Measurements from ENCODE around the gene EHD4.

EHD4 gene

GRCh38 chr15:41860049-41860828 lies 112.1 kb downstream of the EHD4 start:
- ATAC-seq (no peak), DNase-seq (ENCODE audit: low spot score in 2 of 2) (no peak)
- H3K9me3 Mint-ChIP-seq: no peaks in the 10 kb centered on the region
- H3K36me3 Mint-ChIP-seq: no peaks in the 10 kb centered on the region
- H3K4me3 Mint-ChIP-seq: no peak overlapping the region
- H3K4me1 Mint-ChIP-seq: peaks cover 14% of the 10 kb centered on the region
- no peak overlapping the region for H3K27ac Mint-ChIP-seq

- H3K9me3 Mint-ChIP-seq: no peaks in the 10 kb centered on the region
Measured at GRCh38 chr15:41858756-41859155, 113.6 kb downstream of the EHD4 start.

GRCh38 chr15:41857316-41857715 lies 115.0 kb downstream of the EHD4 start:
- DNase-seq (ENCODE audit: low spot score in 2 of 2) (no peak), ATAC-seq (no peak)
- Mint-ChIP-seq H3K4me3 (no peak overlapping the region), H3K27ac (no peak overlapping the region), H3K4me1 (no peaks in the 10 kb centered on the region), H3K36me3 (no peaks in the 10 kb centered on the region), H3K9me3 (no peaks in the 10 kb centered on the region)

More at GRCh38 chr15:41858756-41859155, 113.6 kb downstream of the EHD4 start:
- Mint-ChIP-seq H3K4me1 (peaks cover 5% of the 10 kb centered on the region), H3K27ac (no peak overlapping the region), H3K4me3 (no peak overlapping the region), H3K36me3 (no peaks in the 10 kb centered on the region)
- ATAC-seq (no peak), DNase-seq (ENCODE audit: low spot score in 2 of 2) (no peak)

GRCh38 chr15:41856716-41857115 lies 115.6 kb downstream of the EHD4 start:
- H3K27ac Mint-ChIP-seq: no peak overlapping the region
- H3K4me3 Mint-ChIP-seq: no peak overlapping the region
- H3K9me3 Mint-ChIP-seq: no peaks in the 10 kb centered on the region
- H3K4me1 Mint-ChIP-seq: no peaks in the 10 kb centered on the region
- DNase-seq (ENCODE audit: low spot score in 2 of 2) (no peak), ATAC-seq (no peak)
- H3K36me3 Mint-ChIP-seq: no peaks in the 10 kb centered on the region

GRCh38 chr15:41856262-41856661 lies 116.1 kb downstream of the EHD4 start:
- ATAC-seq: no peak
- Mint-ChIP-seq H3K4me3 (no peak overlapping the region), H3K4me1 (peaks cover under 1% of the 10 kb centered on the region), H3K9me3 (no peaks in the 10 kb centered on the region), H3K27ac (no peak overlapping the region), H3K36me3 (no peaks in the 10 kb centered on the region)
- DNase-seq (ENCODE audit: low spot score in 2 of 2): no peak

- Mint-ChIP-seq H3K9me3 (no peaks in the 10 kb centered on the region), H3K4me1 (peaks cover 5% of the 10 kb centered on the region), H3K4me3 (no peak overlapping the region), H3K27ac (no peak overlapping the region), H3K36me3 (no peaks in the 10 kb centered on the region)
- DNase-seq (ENCODE audit: low spot score in 2 of 2) (no peak), ATAC-seq (no peak)
Measured at GRCh38 chr15:41855261-41855961, 116.9 kb downstream of the EHD4 start.

- Mint-ChIP-seq H3K36me3 (no peaks in the 10 kb centered on the region), H3K4me3 (no peak overlapping the region), H3K4me1 (peaks cover 5% of the 10 kb centered on the region), H3K9me3 (no peaks in the 10 kb centered on the region), H3K27ac (peak overlapping the region; percentile 29)
- no peak for ATAC-seq
- no peak for DNase-seq (ENCODE audit: low spot score in 2 of 2)
Measured at GRCh38 chr15:41854443-41854842, 117.9 kb downstream of the EHD4 start.

GRCh38 chr15:41853831-41854230 lies 118.5 kb downstream of the EHD4 start:
- no peak overlapping the region for H3K27ac Mint-ChIP-seq
- H3K36me3 Mint-ChIP-seq: no peaks in the 10 kb centered on the region
- H3K9me3 Mint-ChIP-seq: no peaks in the 10 kb centered on the region
- no peak overlapping the region for H3K4me3 Mint-ChIP-seq
- ATAC-seq (no peak), DNase-seq (ENCODE audit: low spot score in 2 of 2) (no peak)
- H3K4me1 Mint-ChIP-seq: peaks cover 11% of the 10 kb centered on the region

- Mint-ChIP-seq H3K9me3 (no peaks in the 10 kb centered on the region), H3K4me1 (peaks cover 19% of the 10 kb centered on the region), H3K4me3 (no peak overlapping the region), H3K27ac (no peak overlapping the region), H3K36me3 (no peaks in the 10 kb centered on the region)
- ATAC-seq (no peak), DNase-seq (ENCODE audit: low spot score in 2 of 2) (no peak)
Measured at GRCh38 chr15:41852736-41853590, 119.4 kb downstream of the EHD4 start.

- DNase-seq (ENCODE audit: low spot score in 2 of 2): no peak
- Mint-ChIP-seq H3K36me3 (peaks cover 4% of the 10 kb centered on the region), H3K9me3 (no peaks in the 10 kb centered on the region), H3K4me1 (peaks cover 19% of the 10 kb centered on the region), H3K4me3 (no peak overlapping the region), H3K27ac (no peak overlapping the region)
- no peak for ATAC-seq
Measured at GRCh38 chr15:41851755-41852370, 120.5 kb downstream of the EHD4 start.

- no peak for ATAC-seq
- no peak overlapping the region for H3K4me3 Mint-ChIP-seq
- H3K4me1 Mint-ChIP-seq: peaks cover 19% of the 10 kb centered on the region
- H3K36me3 Mint-ChIP-seq: peaks cover 4% of the 10 kb centered on the region
- H3K9me3 Mint-ChIP-seq: no peaks in the 10 kb centered on the region
- DNase-seq (ENCODE audit: low spot score in 2 of 2): no peak
- H3K27ac Mint-ChIP-seq: peak overlapping the region; percentile 29
Measured at GRCh38 chr15:41851167-41851523, 121.2 kb downstream of the EHD4 start.

GRCh38 chr15:41850482-41851166 lies 121.7 kb downstream of the EHD4 start:
- Mint-ChIP-seq H3K27ac (peak overlapping the region; percentile 29), H3K36me3 (peaks cover 4% of the 10 kb centered on the region), H3K4me1 (peaks cover 19% of the 10 kb centered on the region), H3K4me3 (no peak overlapping the region), H3K9me3 (no peaks in the 10 kb centered on the region)
- no peak for ATAC-seq
- DNase-seq (ENCODE audit: low spot score in 2 of 2): no peak

- H3K4me3 Mint-ChIP-seq: no peak overlapping the region
- H3K9me3 Mint-ChIP-seq: no peaks in the 10 kb centered on the region
- no peak for DNase-seq (ENCODE audit: low spot score in 2 of 2)
- ATAC-seq: no peak
- no peak overlapping the region for H3K27ac Mint-ChIP-seq
- peaks cover 19% of the 10 kb centered on the region for H3K4me1 Mint-ChIP-seq
- H3K36me3 Mint-ChIP-seq: peaks cover 4% of the 10 kb centered on the region
Measured at GRCh38 chr15:41849861-41850260, 122.5 kb downstream of the EHD4 start.

- peaks cover 19% of the 10 kb centered on the region for H3K4me1 Mint-ChIP-seq
- H3K36me3 Mint-ChIP-seq: peaks cover 4% of the 10 kb centered on the region
- no peak overlapping the region for H3K4me3 Mint-ChIP-seq
Measured at GRCh38 chr15:41849204-41849603, 123.2 kb downstream of the EHD4 start.

More at GRCh38 chr15:41849204-41849603, 123.2 kb downstream of the EHD4 start:
- DNase-seq (ENCODE audit: low spot score in 2 of 2) (no peak), ATAC-seq (no peak)
- peak overlapping the region; percentile 85 for H3K27ac Mint-ChIP-seq
- no peaks in the 10 kb centered on the region for H3K9me3 Mint-ChIP-seq

Data from stimulated activated effector memory CD8-positive, alpha-beta T cell treated with anti-CD3 and anti-CD28 coated beads, Interleukin-12 subunit alpha, Interleukin-12 subunit beta, amount 100 ng/mL, for 72 hours (primary cell).